Fibroblast of skin of left biceps (primary cell): ENCODE measurements around the gene SPTBN1.

ENCODE experiments used
- DNase-seq, 2 experiments: peaks; one replicate each; pipeline ENCODE4 v3.0.0-alpha.2; 2013; ENCODE audit warnings: low read depth in 2 of 2

The SPTBN1 gene

GRCh38 chr2:54653572-54654204 lies 197.6 kb downstream of the SPTBN1 start:
- no peak for DNase-seq

- DNase-seq: no peak
Observed at GRCh38 chr2:54655046-54655809, 199.1 kb downstream of the SPTBN1 start.

- no peak for DNase-seq
Observed at GRCh38 chr2:54656863-54657262, 200.7 kb downstream of the SPTBN1 start.

- DNase-seq: no peak
Observed at GRCh38 chr2:54657664-54658083, 201.5 kb downstream of the SPTBN1 start.

GRCh38 chr2:54658564-54659071 lies 202.5 kb downstream of the SPTBN1 start:
- DNase-seq: no peak

GRCh38 chr2:54659527-54659926 lies 203.4 kb downstream of the SPTBN1 start:
- no peak for DNase-seq

DNA sequence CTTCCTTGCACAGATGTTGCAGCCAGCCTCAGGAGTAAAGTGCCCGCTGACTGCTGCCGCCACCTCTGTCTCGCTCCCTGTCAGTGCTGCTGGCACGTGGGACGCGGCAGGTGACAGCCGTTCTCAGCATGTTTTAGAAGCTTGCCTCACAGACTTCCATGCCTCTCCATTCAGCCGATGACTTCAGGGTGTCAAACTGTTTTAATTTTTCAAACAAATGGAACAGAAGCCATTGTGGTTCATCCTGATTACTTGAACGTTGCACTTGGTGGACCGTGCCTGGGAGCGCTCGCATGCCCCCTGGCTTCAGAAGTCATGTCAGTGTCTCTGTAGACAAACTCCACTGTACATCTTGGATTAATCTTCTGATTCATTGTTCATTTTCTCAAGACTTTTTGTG lies 204.6 kb downstream of the SPTBN1 start:
- no peak for DNase-seq

- DNase-seq: no peak
Observed at GRCh38 chr2:54663424-54664030, 207.4 kb downstream of the SPTBN1 start.

- no peak for DNase-seq
Observed at GRCh38 chr2:54664238-54664786, 208.2 kb downstream of the SPTBN1 start.

GRCh38 chr2:54665436-54665856 lies 209.3 kb downstream of the SPTBN1 start:
- no peak for DNase-seq

- DNase-seq: peak in 1 of 2 experiments; percentile 54
Observed at GRCh38 chr2:54666131-54666633, 210.1 kb downstream of the SPTBN1 start.

GRCh38 chr2:54666634-54667265 lies 210.6 kb downstream of the SPTBN1 start:
- no peak for DNase-seq

DNA sequence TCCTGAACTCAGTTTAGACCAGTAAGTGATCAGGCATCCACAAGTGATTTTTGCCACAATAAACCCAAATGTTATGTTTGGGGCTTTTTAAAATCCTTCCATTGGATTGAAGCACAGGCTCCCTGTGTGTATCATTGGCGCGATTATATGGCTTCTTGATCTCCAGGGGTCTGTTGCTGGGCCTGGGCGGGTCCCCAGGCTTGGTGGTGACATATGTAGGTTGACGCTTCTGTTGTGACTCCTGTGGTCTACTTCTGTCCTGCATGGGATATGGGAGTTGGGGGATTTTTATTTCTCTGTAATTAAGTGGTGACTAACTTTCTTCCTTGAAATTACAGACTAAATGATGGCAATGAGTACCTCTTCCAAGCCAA lies 211.1 kb downstream of the SPTBN1 start:
- no peak for DNase-seq

- DNase-seq: no peak
Observed at GRCh38 chr2:54667726-54668650, 211.9 kb downstream of the SPTBN1 start.

DNA sequence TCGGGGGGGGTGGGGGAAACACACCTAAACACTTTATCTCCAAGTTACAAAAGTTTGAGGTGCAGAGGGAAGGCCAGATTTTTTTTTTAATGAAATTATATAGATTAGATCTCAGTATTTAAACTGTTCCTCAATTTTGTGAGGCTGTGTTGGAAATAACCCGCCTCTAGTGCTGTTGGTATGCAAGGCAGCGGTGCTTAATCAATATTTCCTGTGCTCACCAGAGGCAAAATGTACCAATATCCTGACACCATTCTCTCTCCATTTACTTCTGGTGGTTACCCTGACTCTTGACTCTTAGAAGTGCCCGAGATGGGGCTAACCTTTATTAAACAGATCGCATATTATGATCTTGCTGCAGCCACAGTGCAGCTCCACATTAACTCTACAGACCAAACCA lies 212.6 kb downstream of the SPTBN1 start:
- DNase-seq: no peak

DNA sequence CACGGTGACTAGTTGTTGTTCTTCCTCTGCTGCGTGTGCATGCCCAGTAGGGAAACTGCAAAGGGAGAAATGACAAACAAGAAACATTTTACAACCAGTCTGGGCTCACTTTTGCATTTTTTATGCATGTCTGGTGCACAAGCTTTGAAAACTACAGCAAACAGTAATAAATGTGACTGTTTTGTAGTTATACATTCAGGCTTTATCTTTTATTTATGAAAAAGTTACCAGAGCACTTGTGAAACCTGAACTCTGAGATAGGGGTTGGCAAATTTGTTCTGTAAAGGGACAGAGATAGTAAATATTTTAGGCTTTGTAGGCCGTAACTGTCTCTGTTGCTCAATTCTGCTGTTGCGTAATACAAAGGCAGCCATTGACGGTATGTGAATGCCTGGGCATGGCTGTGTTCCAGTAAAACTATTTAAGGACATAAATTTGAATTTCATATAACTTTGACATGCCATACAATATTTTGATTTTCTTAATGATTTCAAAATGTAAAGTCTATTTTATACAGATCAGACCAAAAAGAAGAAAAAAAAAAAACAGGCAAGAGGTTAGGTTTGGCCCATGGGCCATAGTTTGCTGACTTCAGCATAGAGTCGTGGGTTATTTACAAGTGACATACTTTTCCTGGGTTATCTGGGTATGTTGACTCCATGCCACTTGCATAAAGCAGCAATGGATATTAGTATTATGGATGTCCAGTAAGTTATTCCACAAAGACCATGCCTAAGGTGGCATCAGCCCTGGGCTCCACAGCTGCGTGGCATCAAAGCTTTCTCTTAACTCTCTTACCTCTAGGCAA lies 213.8 kb downstream of the SPTBN1 start:
- DNase-seq: peak in 1 of 2 experiments; percentile 54

DNA sequence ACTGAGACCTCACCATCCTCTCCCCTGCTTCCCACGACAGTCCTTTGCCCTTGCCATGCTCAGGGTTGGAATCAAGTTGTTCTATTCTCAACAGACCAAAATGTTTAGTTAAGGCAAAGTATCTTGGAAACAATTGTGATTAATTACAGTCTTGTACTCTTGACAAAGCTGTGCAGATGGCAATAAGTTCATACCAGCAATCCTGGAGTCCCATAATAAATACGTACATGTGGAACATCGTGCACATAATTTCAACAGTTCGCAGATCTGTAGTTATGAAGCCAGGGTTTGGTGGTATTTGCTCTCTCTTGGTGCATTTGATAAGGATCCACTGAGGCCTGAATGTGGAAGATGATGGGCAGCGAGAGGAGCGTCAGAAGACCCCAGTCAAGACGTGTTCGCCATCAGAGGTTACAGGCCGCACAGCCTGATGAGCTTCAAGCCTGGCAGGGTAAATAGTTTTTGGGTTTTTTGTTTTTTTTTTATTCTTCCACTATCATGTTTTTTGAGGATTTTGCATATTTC lies 214.4 kb downstream of the SPTBN1 start:
- DNase-seq: no peak

- DNase-seq: no peak
Observed at GRCh38 chr2:54671010-54671409, 214.9 kb downstream of the SPTBN1 start.

DNA sequence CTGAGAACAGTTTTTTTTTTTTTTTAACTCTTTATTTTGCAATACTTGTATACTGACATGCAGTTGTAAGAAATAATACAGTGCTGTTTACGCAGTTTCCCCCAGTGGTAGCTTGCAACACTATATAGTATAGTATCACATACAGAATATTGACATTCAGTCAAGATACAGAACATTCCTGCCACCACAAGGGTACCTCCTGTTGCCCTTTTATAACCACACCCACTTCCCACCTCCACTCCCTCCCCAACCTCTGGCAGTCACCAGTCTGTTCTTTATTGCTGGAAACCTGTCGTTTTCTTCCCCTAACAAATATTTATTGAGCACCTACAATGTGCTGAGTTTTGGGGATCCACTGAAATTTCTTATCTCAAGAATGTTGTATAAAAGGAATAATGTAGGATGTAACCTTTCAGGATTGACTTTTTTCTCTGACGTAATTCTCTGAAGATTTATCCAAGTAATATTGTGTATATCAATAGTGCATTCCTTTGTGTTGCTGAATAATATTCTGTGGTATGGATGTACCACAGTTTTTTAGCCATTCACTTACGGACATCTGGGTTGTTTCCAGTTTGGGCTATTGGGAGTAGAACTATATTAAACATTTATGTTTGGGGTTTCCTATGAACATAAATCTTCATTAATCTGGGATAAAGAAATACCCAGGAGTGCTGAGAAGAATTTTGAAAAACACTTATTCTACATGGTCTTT lies 215.9 kb downstream of the SPTBN1 start:
- DNase-seq: no peak
